ENCODE results near the gene UBR4. TPM values are rescaled to one million over a fixed set of nuclear protein-coding genes. Genes with fewer than 3 reads are reported as not detected.
"Not testable (repeated sequence)": the region's sequence is repeated elsewhere in the genome, so short reads cannot be mapped to it uniquely, and the experiment has no call there.

UBR4 gene
- total RNA-seq, 1 donor from 2014 or later: 73.6 TPM

GRCh38 chr1:19220991-19221390 is 10.9 kb upstream of the UBR4 start:
- Histone ChIP-seq H3K27ac (ENCODE audit: low read depth, low read length) (no peak overlapping the region), H3K4me1 (ENCODE audit: control insufficient read depth in 3 of 3, insufficient read depth in 3 of 3, low read length in 3 of 3) (peaks cover 39 to 48% (median 45%) of the 10 kb centered on the region in 3 donors), H3K27me3 (ENCODE audit: control insufficient read depth in 3 of 3, insufficient read depth in 3 of 3, low read length in 3 of 3) (no peaks in the 10 kb centered on the region)

GRCh38 chr1:19220080-19220846 is 10.2 kb upstream of the UBR4 start:
- peak overlapping the region; percentile 61 for H3K27ac ChIP-seq (ENCODE audit: low read depth, low read length)
- peaks cover 39 to 48% (median 45%) of the 10 kb centered on the region in 3 donors for H3K4me1 ChIP-seq (ENCODE audit: control insufficient read depth in 3 of 3, insufficient read depth in 3 of 3, low read length in 3 of 3)
- H3K27me3 ChIP-seq (ENCODE audit: control insufficient read depth in 3 of 3, insufficient read depth in 3 of 3, low read length in 3 of 3): no peaks in the 10 kb centered on the region
- H3K9me3 ChIP-seq (ENCODE audit: control insufficient read depth in 3 of 3, low read length in 3 of 3): no peaks in the 10 kb centered on the region
- no peak overlapping the region for H3K4me3 ChIP-seq (ENCODE audit: low read length in 3 of 3)
- peak overlapping the region in 2 of 3 donors; percentile 26 to 62 for H3K9ac ChIP-seq (ENCODE audit: low read depth in 1 of 3, low read length in 3 of 3)
- peaks cover 16 to 51% (median 49%) of the 10 kb centered on the region in 3 donors for H3K36me3 ChIP-seq (ENCODE audit: control insufficient read depth in 3 of 3, insufficient read depth in 3 of 3, low read length in 3 of 3)

More at GRCh38 chr1:19220991-19221390, 10.9 kb upstream of the UBR4 start:
- H3K36me3 ChIP-seq (ENCODE audit: control insufficient read depth in 3 of 3, insufficient read depth in 3 of 3, low read length in 3 of 3): peaks cover 20 to 54% (median 54%) of the 10 kb centered on the region in 3 donors
- H3K9me3 ChIP-seq (ENCODE audit: control insufficient read depth in 3 of 3, low read length in 3 of 3): no peaks in the 10 kb centered on the region
- H3K9ac ChIP-seq (ENCODE audit: low read depth in 1 of 3, low read length in 3 of 3): no peak overlapping the region
- no peak overlapping the region for H3K4me3 ChIP-seq (ENCODE audit: low read length in 3 of 3)

GRCh38 chr1:19219451-19219850 is 9.4 kb upstream of the UBR4 start:
- Histone ChIP-seq H3K36me3 (ENCODE audit: control insufficient read depth in 3 of 3, insufficient read depth in 3 of 3, low read length in 3 of 3) (peaks cover 16 to 45% (median 41%) of the 10 kb centered on the region in 3 donors), H3K27ac (ENCODE audit: low read depth, low read length) (peak overlapping the region; percentile 61), H3K9me3 (ENCODE audit: control insufficient read depth in 3 of 3, low read length in 3 of 3) (no peaks in the 10 kb centered on the region), H3K4me3 (ENCODE audit: low read length in 3 of 3) (peak overlapping the region in 2 of 3 donors; percentile 1 to 27), H3K4me1 (ENCODE audit: control insufficient read depth in 3 of 3, insufficient read depth in 3 of 3, low read length in 3 of 3) (peaks cover 39 to 48% (median 45%) of the 10 kb centered on the region in 3 donors), H3K27me3 (ENCODE audit: control insufficient read depth in 3 of 3, insufficient read depth in 3 of 3, low read length in 3 of 3) (no peaks in the 10 kb centered on the region), H3K9ac (ENCODE audit: low read depth in 1 of 3, low read length in 3 of 3) (peak overlapping the region in 2 of 3 donors; percentile 62 to 66)

GRCh38 chr1:19216585-19216984 is 6.5 kb upstream of the UBR4 start:
- Histone ChIP-seq H3K4me1 (ENCODE audit: control insufficient read depth in 3 of 3, insufficient read depth in 3 of 3, low read length in 3 of 3) (peaks cover 24 to 31% (median 27%) of the 10 kb centered on the region in 3 donors), H3K36me3 (ENCODE audit: control insufficient read depth in 3 of 3, insufficient read depth in 3 of 3, low read length in 3 of 3) (peaks cover 5 to 25% (median 19%) of the 10 kb centered on the region in 3 donors)
- not testable (repeated sequence) for H3K27me3 ChIP-seq (ENCODE audit: control insufficient read depth in 3 of 3, insufficient read depth in 3 of 3, low read length in 3 of 3); H3K27ac ChIP-seq (ENCODE audit: low read depth, low read length); H3K9me3 ChIP-seq (ENCODE audit: control insufficient read depth in 3 of 3, low read length in 3 of 3); H3K9ac ChIP-seq (ENCODE audit: low read depth in 1 of 3, low read length in 3 of 3); H3K4me3 ChIP-seq (ENCODE audit: low read length in 3 of 3)

GRCh38 chr1:19213580-19213979 is 3.5 kb upstream of the UBR4 start:
- H3K9ac ChIP-seq (ENCODE audit: low read depth in 1 of 3, low read length in 3 of 3): no peak overlapping the region
- H3K36me3 ChIP-seq (ENCODE audit: control insufficient read depth in 3 of 3, insufficient read depth in 3 of 3, low read length in 3 of 3): peaks cover 0 to 12% (median 12%) of the 10 kb centered on the region in 3 donors

GRCh38 chr1:19212167-19212566 is 2.1 kb upstream of the UBR4 start:
- no peaks in the 10 kb centered on the region for H3K9me3 ChIP-seq (ENCODE audit: control insufficient read depth in 3 of 3, low read length in 3 of 3)
- no peak overlapping the region for H3K4me3 ChIP-seq (ENCODE audit: low read length in 3 of 3)
- no peaks in the 10 kb centered on the region for H3K27me3 ChIP-seq (ENCODE audit: control insufficient read depth in 3 of 3, insufficient read depth in 3 of 3, low read length in 3 of 3)
- H3K36me3 ChIP-seq (ENCODE audit: control insufficient read depth in 3 of 3, insufficient read depth in 3 of 3, low read length in 3 of 3): peaks cover 0 to 8% (median 6%) of the 10 kb centered on the region in 3 donors
- no peak overlapping the region for H3K9ac ChIP-seq (ENCODE audit: low read depth in 1 of 3, low read length in 3 of 3)
- H3K27ac ChIP-seq (ENCODE audit: low read depth, low read length): no peak overlapping the region
- peaks cover 26 to 34% (median 31%) of the 10 kb centered on the region in 3 donors for H3K4me1 ChIP-seq (ENCODE audit: control insufficient read depth in 3 of 3, insufficient read depth in 3 of 3, low read length in 3 of 3)

More at GRCh38 chr1:19213580-19213979, 3.5 kb upstream of the UBR4 start:
- no peak overlapping the region for H3K27ac ChIP-seq (ENCODE audit: low read depth, low read length)
- H3K9me3 ChIP-seq (ENCODE audit: control insufficient read depth in 3 of 3, low read length in 3 of 3): no peaks in the 10 kb centered on the region
- H3K4me3 ChIP-seq (ENCODE audit: low read length in 3 of 3): no peak overlapping the region
- H3K4me1 ChIP-seq (ENCODE audit: control insufficient read depth in 3 of 3, insufficient read depth in 3 of 3, low read length in 3 of 3): peaks cover 20 to 26% (median 26%) of the 10 kb centered on the region in 3 donors
- no peaks in the 10 kb centered on the region for H3K27me3 ChIP-seq (ENCODE audit: control insufficient read depth in 3 of 3, insufficient read depth in 3 of 3, low read length in 3 of 3)

GRCh38 chr1:19210772-19211549 is 895 bp upstream of the UBR4 start:
- Histone ChIP-seq H3K9ac (ENCODE audit: low read depth in 1 of 3, low read length in 3 of 3) (peak overlapping the region; percentile 86 to 96 (median 96)), H3K4me1 (ENCODE audit: control insufficient read depth in 3 of 3, insufficient read depth in 3 of 3, low read length in 3 of 3) (peaks cover 27 to 36% (median 35%) of the 10 kb centered on the region in 3 donors), H3K4me3 (ENCODE audit: low read length in 3 of 3) (peak overlapping the region; percentile 82 to 98 (median 93)), H3K36me3 (ENCODE audit: control insufficient read depth in 3 of 3, insufficient read depth in 3 of 3, low read length in 3 of 3) (peaks cover 0 to 8% (median 0%) of the 10 kb centered on the region in 3 donors), H3K27ac (ENCODE audit: low read depth, low read length) (peak overlapping the region; percentile 96), H3K9me3 (ENCODE audit: control insufficient read depth in 3 of 3, low read length in 3 of 3) (no peaks in the 10 kb centered on the region), H3K27me3 (ENCODE audit: control insufficient read depth in 3 of 3, insufficient read depth in 3 of 3, low read length in 3 of 3) (no peaks in the 10 kb centered on the region)

- Histone ChIP-seq H3K27me3 (ENCODE audit: control insufficient read depth in 3 of 3, insufficient read depth in 3 of 3, low read length in 3 of 3) (no peaks in the 10 kb centered on the region), H3K9me3 (ENCODE audit: control insufficient read depth in 3 of 3, low read length in 3 of 3) (no peaks in the 10 kb centered on the region), H3K9ac (ENCODE audit: low read depth in 1 of 3, low read length in 3 of 3) (peak overlapping the region; percentile 86 to 96 (median 96)), H3K27ac (ENCODE audit: low read depth, low read length) (peak overlapping the region; percentile 96), H3K4me1 (ENCODE audit: control insufficient read depth in 3 of 3, insufficient read depth in 3 of 3, low read length in 3 of 3) (peaks cover 27 to 36% (median 36%) of the 10 kb centered on the region in 3 donors), H3K36me3 (ENCODE audit: control insufficient read depth in 3 of 3, insufficient read depth in 3 of 3, low read length in 3 of 3) (peaks cover 0 to 8% (median 0%) of the 10 kb centered on the region in 3 donors), H3K4me3 (ENCODE audit: low read length in 3 of 3) (peak overlapping the region; percentile 82 to 98 (median 93))
Observed at GRCh38 chr1:19209439-19209989, 552 bp downstream of the UBR4 start.

GRCh38 chr1:19208710-19209438 is 1.2 kb downstream of the UBR4 start:
- Histone ChIP-seq H3K9ac (ENCODE audit: low read depth in 1 of 3, low read length in 3 of 3) (peak overlapping the region; percentile 86 to 96 (median 96)), H3K4me1 (ENCODE audit: control insufficient read depth in 3 of 3, insufficient read depth in 3 of 3, low read length in 3 of 3) (peaks cover 27 to 38% (median 36%) of the 10 kb centered on the region in 3 donors)

More at GRCh38 chr1:19208710-19209438, 1.2 kb downstream of the UBR4 start:
- Histone ChIP-seq H3K27me3 (ENCODE audit: control insufficient read depth in 3 of 3, insufficient read depth in 3 of 3, low read length in 3 of 3) (no peaks in the 10 kb centered on the region), H3K27ac (ENCODE audit: low read depth, low read length) (peak overlapping the region; percentile 96), H3K9me3 (ENCODE audit: control insufficient read depth in 3 of 3, low read length in 3 of 3) (no peaks in the 10 kb centered on the region), H3K4me3 (ENCODE audit: low read length in 3 of 3) (peak overlapping the region; percentile 82 to 98 (median 93)), H3K36me3 (ENCODE audit: control insufficient read depth in 3 of 3, insufficient read depth in 3 of 3, low read length in 3 of 3) (peaks cover 0 to 8% (median 0%) of the 10 kb centered on the region in 3 donors)
